Esophagus squamous epithelium (tissue), 4 donors: Measurements from ENCODE around the gene PSMB10.

Experiments
- CTCF ChIP-seq, 6 experiments: fragments of 450-650 bp in 4 of 6; fragments of 200-600 bp in 2 of 6; sonication (generic) in 2 of 6; IDR thresholded peaks; one replicate each; pipeline ENCODE4 v1.5.1; 2016 to 2019; ENCODE audit warnings: antibody characterized with exemption in 6 of 6, mild to moderate bottlenecking in 4 of 6, moderate library complexity in 4 of 6
- POLR2A ChIP-seq, 4 donors: fragments of 450-650 bp; IDR thresholded peaks; one replicate each; pipeline ENCODE4 v1.6.1; 2017; ENCODE audit warnings: antibody characterized with exemption in 4 of 4, mild to moderate bottlenecking in 4 of 4, moderate library complexity in 3 of 4

- TF ChIP-seq CTCF (IDR thresholded peaks at IDR 0.05) (no peak), POLR2A (IDR thresholded peaks at IDR 0.05) (no peak)
Observed at GRCh38 chr16:67963292-67963661, 26.6 kb upstream of the PSMB10 start.
